ENCODE data around the gene SATB2.

SATB2 gene

DNA sequence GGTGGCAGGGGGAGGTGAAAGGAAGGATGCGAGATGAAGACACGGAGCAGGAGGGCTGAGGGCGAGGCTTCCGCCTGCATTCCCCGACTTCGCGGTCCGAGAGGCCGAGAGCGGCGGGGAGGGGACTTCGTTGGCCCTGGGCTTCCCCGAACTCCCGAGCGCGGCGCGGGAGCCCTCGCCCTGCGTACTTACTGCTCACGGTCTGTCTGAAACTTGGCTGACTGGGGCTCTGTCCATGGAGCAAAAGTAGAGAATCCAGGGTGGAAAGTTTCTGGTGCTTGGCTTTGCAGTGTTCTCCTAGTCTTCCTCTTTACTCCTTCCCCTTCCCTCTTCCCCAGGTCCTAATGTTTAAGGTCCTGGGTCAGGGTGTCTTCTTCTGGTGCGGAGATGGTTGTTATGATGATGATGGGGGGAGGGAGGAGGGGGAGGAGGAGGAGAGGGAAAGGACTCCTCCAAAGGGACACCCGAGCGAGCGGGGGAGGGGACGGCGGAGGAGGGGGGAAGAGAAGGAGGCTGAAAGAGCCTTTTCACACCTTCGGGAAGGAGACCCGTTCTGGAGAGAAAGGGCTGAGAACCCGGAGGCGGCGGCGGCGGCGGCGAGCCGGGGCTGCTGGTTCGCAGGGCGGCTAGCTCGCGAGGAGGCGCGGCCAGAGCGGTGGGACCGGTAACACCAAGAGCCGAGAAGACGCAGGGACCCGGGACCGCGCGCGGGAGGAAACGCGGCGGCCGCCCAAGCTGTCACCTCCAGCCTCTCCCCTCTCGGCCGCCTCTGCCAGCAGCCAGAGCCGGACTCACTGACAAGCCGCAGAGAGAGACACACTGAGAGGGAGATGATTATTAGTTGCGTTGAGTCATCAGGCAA lies at the start of gene SATB2:
SATB2 (minus strand) TSS at position 793 of the 862 bp plus-strand sequence. CDS start 1,902 bp downstream, outside the sequence.
- DNase-seq (ENCODE audit: low spot score) = no peak

GRCh38 chr2:199505755-199506403 lies 48.1 kb upstream of the SATB2 start:
- DNase-seq (ENCODE audit: low spot score) = no peak

DNA sequence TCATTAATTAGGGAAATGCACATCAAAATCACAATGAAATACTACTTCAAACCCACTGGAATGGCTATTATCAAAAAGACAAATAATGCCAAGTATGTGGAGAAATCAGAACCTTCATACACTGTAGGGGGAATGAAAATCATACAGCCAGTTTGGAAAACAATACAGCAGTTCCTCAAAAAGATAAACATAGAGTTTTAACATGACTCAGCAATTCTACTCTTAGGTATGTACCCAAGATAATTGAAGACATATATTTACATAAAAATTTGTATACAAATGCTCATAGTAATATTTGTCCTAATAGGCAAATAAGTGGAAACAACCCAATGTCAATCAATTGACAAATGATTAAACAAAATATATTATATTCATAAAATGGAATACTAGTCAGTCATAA lies 45.4 kb upstream of the SATB2 start:
- no peak for DNase-seq (ENCODE audit: low spot score)

DNA sequence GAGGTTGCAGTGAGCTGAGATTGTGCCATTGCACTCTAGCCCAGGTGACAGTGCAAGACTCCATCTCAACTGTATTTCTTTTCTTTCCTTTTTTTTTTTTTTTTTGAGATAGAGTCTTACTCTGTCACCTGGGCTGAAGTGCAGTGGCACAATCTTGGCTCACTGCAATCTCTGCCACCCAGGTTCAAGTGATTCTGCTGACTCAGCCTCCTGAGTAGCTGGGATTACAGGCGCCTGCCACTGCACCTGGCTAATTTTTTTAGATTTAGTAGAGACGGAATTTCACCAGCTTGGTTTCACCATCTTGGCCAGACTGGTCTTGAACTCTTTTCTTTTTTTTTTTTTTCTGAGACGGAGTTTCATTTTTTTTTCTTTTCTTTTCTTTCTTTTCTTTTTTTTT lies 41.3 kb upstream of the SATB2 start:
- DNase-seq (ENCODE audit: low spot score) = no peak

GRCh38 chr2:199495147-199495546 lies 37.4 kb upstream of the SATB2 start:
- DNase-seq (ENCODE audit: low spot score) = no peak

DNA sequence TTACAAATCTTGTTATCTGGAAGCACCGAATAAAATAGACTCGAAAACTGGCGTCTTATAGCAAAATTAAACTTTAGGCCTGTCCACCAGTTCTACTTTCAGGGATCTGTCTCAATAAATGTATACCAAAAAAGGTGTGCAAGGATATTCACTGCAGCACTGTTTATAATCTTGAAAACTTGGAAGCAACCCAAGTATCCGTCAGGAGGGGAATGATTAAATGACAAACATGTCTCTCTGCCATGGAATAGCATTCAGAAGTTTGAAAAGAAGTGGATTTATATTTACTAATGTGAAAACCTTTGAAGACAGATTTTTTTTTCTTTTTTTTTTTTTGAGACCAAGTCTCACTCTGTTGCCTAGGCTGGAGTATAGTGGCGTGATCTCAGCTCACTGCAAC lies 32.3 kb upstream of the SATB2 start:
- no peak for DNase-seq (ENCODE audit: low spot score)

- DNase-seq (ENCODE audit: low spot score) = peak; percentile 57
Measured at GRCh38 chr2:199488772-199489400, 31.1 kb upstream of the SATB2 start.

DNA sequence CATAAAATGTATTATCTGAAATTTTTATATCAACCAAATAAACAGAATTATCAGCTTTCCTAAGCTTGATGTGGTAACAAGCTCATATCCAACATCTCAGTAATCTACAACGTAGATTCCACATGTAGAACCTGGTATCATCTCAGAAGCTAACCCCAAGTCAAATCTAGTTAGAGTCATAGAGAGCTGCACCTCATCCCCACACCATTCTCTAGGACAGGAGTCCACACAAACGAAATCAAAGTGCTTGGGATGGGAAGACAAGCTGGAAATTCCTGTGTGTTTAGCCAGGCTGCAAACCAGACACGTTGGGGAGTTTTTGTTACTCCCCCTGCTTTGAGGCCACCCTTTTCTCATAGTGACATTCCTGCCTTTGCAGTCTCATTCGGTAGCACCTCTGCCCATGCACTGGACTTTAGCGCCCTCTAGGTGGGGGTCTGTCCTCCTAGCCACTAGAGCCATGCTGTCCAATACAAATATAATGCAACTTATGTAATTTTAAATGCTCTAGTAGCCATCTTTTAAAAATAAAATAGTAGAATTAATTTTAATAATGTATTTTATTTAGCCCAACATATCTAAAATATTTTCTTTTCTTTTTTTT lies 28.1 kb upstream of the SATB2 start:
- peak; percentile 35 for DNase-seq (ENCODE audit: low spot score)

DNA sequence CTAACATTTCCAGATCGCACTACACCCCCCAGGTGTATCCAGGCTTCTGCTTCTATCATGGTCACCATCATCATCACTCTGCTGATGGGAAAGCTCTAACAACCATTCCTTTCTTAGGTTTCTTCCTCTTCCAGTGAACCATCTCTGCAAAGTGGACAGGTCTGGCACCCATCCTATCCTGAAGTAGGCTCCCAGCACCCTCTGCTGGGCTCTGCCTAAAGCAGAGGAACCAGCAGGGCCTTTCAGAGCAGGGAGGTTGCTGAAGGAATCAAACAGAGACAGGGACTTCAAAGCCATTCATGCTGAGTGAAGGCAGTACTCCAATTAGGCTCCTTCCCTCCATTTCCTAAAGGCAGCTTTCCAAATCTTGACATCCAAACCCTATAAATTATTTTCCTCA lies 27.2 kb upstream of the SATB2 start:
- no peak for DNase-seq (ENCODE audit: low spot score)

DNA sequence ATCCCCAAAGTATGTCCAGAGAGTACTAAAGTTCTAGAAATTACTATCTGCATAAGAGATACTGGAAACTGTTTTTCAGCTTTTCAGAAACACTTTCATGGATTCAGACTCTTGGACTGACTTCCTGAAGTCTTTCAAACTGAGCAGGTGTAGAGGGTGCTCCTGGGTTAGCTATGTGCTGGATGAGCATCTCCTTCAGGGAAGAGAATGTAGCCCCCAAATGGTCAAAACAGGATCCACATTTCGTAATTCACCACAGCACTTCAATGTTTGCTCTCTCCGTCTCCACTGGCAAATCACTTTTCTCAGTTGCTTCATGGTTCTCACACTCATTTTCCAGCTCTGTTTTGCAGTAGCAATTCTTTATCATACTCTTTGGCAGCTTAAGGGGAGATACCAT lies 23.2 kb upstream of the SATB2 start:
- DNase-seq (ENCODE audit: low spot score) = no peak

GRCh38 chr2:199477277-199477834 lies 19.6 kb upstream of the SATB2 start:
- no peak for DNase-seq (ENCODE audit: low spot score)

GRCh38 chr2:199471443-199472057 lies 13.8 kb upstream of the SATB2 start:
- peak; percentile 52 for DNase-seq (ENCODE audit: low spot score)

DNA sequence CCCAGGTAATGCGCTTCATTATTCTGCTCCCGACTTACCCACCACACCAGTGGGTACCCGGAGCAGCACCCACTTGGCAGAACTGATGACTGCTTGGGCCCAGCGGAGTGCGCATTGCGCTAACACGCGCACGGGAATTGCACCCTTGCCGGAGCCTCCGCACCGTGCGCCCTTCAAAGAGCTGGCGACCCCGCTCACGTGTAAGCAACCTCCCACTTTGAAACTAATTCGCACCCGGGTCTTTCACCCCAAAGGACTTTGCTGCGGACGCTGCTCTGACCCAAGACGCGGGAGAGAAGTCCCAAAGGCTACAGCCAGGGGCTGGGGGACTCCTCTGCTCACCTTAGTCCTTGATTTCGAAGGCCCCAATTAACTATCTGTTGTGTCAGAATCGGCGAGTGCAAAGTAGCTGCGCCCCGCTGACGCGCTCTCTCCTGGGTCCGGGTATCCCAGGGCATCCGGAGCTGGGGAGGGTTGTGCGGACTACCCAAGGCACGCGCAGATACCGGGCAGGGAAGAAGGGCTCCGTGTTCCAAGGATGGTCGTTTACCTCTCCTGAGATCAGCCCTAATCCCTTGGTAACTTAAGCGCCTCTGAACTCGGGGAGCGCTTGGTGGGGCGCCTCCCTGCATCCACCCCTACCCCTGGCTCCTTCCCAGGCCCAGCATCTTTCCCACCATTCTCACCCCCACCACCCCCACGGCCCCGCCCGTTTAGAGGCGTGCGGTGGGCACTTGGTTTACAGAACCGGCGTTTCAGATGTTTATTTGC lies 13.1 kb upstream of the SATB2 start:
- DNase-seq (ENCODE audit: low spot score) = no peak

DNA sequence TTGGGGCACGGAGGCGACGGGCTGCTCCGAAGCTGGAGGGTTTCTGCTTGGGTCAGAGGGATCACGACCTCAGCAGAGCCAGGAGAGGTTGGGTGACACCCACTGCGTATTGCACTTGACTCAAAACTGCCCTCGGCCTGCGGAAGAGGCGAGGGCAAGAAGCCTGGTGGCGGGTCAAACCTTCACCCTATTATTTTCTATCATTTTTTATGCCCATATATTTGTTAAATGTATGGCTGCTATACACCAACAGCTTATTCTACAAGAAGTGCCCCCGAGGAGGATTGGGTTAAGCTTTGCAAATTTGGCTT lies 12.6 kb upstream of the SATB2 start:
- no peak for DNase-seq (ENCODE audit: low spot score)

GRCh38 chr2:199469514-199470360 lies 12.0 kb upstream of the SATB2 start:
- DNase-seq (ENCODE audit: low spot score) = no peak

DNA sequence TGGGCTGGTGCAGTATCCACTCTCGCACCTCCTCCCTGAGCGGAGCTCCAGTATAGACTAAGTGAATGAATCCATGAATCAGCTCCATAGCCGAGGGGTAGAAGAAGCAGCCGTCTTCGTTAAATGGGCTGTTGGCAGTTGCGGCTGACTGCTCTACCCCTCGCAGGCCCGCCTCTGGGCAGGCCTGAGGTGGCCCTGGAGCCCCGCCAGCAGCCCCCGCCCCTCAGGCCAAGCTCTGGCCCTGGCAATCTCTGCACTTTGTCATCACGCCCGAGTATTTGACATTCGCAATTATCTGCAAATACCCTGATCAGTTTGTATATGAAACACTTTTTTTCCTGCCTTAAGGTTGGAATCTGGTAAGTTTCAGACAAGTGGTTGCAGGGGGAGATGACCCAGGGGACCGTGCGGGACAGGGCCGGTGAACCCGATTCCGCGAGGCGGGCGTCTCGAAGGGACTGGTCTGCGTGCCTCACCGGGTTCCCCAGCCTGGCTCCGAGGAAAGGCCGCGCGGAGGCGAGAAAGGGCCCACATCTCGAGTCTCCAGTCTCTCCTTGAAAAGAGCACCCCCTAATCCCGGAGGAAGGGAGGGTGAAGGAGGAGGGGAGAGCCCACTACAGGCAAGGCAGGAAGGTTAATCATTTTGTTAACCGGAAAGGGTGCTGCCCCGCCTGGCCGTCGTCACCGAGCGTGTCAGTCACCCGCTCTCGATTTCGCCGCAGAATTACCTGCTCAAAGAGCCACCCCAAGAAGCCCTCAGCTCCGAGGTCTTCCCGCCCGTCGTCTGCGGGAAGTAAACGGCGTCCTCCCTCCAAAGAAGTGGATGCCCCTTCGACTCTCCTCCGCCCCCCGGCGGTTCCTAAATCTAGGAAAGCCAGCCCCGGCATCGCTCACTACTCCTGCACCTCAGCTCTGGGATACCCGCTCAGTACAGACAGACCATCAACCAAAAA lies 11.1 kb upstream of the SATB2 start:
- no peak for DNase-seq (ENCODE audit: low spot score)

DNA sequence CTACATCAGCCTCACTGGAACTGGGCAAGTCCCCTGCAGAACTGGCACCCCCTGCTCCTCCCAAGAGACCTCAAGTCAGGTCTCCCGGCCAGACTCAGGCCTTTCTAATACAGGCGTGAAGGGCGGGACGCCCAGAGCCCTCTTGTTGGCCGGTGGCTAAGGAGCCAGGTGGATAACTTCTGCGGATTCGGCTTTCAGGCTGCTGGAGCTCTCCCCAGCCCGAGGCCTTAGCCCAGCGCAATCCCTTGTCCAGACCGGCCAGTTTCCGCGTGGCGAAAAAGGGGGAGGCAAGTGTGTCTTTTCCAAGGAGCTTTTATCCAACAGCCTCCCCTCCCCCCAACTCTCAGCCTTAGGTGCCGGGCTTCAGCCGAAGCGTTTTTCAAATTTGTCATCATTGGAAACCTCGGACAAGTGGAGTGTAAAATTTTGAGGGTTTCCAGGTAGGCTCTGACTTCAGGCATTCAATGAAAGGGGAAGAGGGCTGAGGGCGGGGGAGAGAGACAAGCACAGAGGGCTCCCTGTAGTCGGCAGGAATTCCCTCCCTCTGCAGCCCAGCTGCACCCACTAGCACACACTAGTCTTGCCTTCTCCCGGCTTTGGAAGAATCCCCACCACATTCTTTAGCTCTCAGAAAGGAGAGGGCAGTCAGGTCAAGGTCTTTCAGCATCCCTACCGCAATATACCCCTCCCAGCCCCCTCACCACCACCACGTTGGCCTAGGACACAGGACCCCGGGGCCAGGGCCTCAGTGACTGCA lies 9.5 kb upstream of the SATB2 start:
- DNase-seq (ENCODE audit: low spot score) = no peak

DNA sequence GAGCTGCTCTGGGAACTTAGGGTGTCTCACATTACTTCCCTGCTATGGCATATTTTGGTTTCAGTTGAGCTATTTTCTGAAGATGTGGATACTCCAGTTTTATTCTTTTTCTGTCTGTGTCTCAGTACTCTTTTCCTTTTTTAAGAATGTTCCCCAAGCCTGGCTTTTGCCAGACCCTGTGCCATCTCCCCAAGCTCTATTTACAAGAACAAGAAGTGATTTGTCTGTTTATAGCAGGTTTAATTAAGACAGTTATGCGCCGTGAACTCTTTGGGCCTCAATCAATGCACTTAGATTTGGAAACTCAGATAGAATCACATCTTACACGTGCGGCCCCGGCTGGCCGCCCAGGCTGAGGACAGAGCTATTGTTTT lies 8.9 kb upstream of the SATB2 start:
- DNase-seq (ENCODE audit: low spot score) = no peak

Data from kidney capillary endothelial cell (primary cell).